GM18526 (cell line): Measurements from ENCODE around the gene NUP62.
A peak's percentile ranks its signal among the peaks of the same experiment; 100 is the strongest.

Experiments
- POLR2A ChIP-seq: IDR thresholded peaks from 3 replicates; pipeline ENCODE4 v1.6.1; 2011; ENCODE audit not compliant: insufficient read length; ENCODE audit errors: extremely low read depth

NUP62 gene

DNA sequence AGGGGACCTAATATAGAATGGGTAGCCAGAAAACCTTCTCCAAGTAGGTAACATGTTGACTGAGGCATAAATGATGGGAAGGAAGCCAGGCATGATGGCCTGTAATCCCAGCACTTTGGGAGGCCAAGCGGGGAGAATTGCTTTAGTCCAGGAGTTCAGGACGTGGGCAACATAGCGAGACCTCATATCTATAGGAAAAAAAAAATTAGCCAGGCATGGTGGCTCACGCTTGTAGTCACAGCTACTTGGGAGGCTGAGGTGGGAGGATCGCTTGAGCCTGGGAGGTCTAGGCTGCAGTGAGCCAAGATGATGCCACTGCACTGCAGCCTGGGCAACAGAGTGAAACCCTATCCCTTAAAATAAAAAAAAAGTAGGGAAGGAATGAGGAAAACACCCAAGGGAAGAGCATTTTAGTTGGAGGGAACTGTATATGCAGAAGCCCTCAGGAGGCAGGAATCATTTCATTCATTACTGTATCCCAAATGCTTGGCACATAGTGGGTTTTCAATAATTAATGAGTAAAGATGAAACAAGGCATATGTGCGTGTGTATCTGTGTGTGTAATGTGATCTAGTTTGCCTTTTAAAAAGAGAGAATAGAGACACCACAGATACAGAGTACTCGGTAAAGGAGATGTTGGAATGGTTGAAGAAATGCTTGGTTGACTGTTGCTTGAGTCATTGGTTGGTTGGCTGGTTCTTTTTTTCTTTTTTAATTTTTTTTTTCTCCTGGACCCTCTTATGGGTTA, 2.2 kb upstream of the NUP62 start:
- TF ChIP-seq POLR2A, result no peak

GRCh38 chr19:49930483-49931011, 1.2 kb upstream of the NUP62 start:
- no peak for TF ChIP-seq POLR2A

- TF ChIP-seq POLR2A, result peak; percentile 97
Measured at GRCh38 chr19:49929611-49930482, 543 bp upstream of the NUP62 start.

GRCh38 chr19:49927526-49928264, 1.6 kb downstream of the NUP62 start:
- no peak for TF ChIP-seq POLR2A

GRCh38 chr19:49926515-49926914, 2.8 kb downstream of the NUP62 start:
- no peak for TF ChIP-seq POLR2A

GRCh38 chr19:49925486-49925885, 3.8 kb downstream of the NUP62 start:
- no peak for TF ChIP-seq POLR2A

DNA sequence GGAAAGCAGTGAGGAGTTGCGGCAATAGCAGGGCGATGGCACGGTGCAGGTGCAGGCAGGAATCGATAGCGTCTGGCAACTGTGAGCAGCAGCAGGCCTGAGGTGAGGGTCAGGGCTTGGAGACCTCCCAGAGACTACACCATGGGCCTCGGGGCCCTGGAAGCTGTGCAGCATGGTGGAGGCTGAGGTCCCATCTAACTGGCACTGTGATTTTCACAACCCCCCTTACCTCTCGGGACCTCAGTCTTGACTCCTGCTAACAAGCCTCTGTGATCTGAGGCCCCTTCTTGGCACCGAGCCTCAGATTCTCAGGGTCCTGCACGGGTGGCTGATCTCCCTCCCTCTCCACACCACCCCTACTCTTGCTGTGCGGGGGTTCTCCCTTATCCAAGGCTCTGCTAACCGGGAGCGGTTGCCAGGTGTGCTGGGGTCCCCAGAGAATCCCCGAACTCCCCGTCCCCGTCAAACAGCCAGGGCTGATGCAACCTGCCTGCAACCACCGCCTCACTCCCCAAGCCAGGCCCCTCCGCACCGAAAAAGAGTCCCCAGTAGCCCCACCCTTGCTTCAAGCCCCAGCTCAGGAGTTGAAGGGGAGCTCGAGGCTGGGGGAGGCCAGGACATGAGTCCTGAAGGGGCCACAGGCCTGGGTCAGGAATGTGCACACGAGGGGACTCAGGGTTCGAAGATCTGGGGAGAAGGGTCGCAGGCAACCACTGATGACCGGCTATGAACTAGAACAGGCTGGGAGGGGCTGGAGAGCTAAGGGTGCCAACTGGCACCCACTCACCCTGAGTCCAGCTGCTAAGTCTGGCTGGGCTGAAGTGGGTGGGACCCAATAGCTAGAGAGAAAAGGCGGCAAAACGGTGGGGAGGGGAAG, 5.1 kb downstream of the NUP62 start:
- TF ChIP-seq POLR2A, result peak; percentile 23

- no peak for TF ChIP-seq POLR2A
Measured at GRCh38 chr19:49923055-49924003, 6.0 kb downstream of the NUP62 start.

DNA sequence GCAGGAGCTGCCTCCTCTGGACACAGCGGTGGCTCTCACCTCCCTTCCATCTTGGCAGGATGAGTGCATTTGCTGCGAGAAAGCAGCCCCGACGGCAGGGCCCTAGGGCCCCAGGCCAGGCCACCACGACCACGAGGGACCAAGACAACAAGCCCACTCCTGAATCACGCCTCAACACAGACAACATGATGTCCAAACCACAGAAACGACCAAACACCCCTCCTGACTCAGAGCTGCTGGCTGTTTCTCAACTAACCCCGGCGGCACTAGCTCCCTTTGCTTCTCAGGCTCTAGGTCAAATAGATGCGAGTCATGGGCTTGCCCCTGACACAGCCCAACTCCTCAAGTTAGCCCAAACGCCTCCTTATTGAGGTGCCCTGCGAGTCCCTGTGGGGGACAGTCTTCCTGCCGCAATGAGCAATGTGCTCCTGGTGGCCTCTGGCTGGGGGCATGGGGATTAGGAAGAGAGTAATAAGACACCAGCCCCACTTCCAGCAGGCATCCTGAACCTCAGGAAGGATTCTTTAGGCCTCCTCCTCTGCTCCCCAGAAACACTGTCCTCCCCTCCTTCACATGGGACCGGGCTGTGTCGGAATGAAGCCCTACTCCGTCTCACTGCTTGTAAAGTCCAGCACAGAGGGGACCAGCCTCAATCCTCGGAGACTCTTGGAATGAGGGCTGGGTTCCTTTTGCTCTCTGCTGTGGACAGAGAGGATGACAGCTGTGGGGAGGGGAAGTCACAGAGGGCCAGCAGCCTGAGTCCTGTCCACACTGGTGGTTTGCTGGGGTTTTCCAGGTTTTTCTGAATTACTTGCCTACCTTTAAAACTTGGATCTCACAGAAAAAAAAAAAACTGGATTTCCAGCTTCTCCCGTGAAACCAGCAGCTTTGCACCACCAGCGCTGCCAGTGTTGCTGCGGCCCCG, 7.2 kb downstream of the NUP62 start:
- TF ChIP-seq POLR2A, result no peak

DNA sequence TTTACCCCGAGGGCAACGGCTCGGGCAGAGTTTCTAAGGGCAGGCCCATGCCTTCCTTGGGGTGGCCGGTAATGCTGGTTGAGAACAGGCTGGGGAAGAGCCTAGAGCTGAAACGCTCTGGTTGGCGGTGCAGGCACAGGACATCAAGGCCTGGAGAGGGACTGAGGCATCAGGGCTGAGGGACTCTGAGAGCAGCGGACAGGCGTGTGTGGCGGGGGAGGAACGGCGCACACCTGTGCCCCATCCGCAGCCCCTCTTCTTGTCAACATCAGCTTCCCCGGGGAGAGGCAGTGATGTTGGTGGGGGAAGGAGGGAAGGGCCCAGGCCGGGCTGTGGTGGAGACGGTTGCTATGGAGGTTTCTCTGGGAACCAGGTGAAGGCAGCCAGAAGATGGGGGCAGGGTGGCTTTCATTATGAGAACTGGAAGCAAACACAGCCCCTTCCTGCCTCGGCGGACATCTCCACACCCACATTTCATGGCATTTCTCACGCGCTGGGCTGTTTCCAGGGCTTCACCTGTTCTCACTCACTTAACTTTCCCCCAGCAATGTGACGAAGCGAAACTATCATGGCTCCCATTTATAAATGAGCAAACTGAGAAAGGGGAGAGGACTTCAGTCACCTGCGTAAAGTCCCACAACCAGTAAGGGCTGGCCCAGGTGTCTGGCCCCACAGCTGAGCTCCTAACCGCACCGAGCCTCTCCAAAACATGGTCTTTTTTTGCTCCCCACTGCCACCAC, 8.5 kb downstream of the NUP62 start:
- no peak for TF ChIP-seq POLR2A

DNA sequence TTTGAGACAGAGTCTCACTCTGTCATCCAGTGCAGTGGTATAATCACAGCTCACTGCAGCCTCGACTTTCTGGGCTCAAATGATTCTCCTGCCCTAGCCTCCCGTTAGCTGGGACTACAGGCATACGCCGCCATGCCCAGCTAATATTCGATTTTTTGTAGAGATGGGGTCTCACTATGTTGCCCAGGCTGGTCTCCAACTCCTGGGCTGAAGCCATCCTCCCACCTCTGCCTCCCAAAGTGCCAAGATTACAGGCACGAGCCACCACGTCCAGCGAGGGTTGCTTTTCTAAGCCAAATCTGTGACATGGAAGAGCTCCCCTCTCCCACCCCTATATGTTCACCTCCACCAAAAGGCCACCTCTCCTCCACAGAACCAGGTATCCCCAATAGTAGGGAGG, 11.2 kb downstream of the NUP62 start:
- TF ChIP-seq POLR2A, result no peak

- TF ChIP-seq POLR2A, result no peak
Measured at GRCh38 chr19:49916839-49917733, 12.2 kb downstream of the NUP62 start.
